Mesodermal cell (in vitro differentiated cells): ENCODE measurements around the gene PFDN5.
"Not testable (repeated sequence)": the region's sequence is repeated elsewhere in the genome, so short reads cannot be mapped to it uniquely, and the experiment has no call there.

Source experiments
- H3K27ac ChIP-seq: 2 replicates; pipeline ENCODE4 v1.7.0; 2013; ENCODE audit warnings: mild to moderate bottlenecking, low read depth, low read length, moderate library complexity; ENCODE audit not compliant: severe bottlenecking
- H3K36me3 ChIP-seq: 2 replicates; pipeline ENCODE4 v1.7.1; 2013; ENCODE audit warnings: mild to moderate bottlenecking, low read length, moderate library complexity; ENCODE audit not compliant: control insufficient read depth, insufficient read depth
- H3K4me1 ChIP-seq: one replicate; pipeline ENCODE4 v1.7.1; 2013; ENCODE audit warnings: mild to moderate bottlenecking, low read length; ENCODE audit not compliant: insufficient read depth, control insufficient read depth, poor library complexity, severe bottlenecking
- H3K4me3 ChIP-seq: 2 replicates; pipeline ENCODE4 v1.7.0; 2013; ENCODE audit warnings: low read length, control low read depth, mild to moderate bottlenecking; ENCODE audit not compliant: insufficient read depth, poor library complexity, severe bottlenecking; ENCODE audit errors: extremely low read depth
- H3K9me3 ChIP-seq: 2 replicates; pipeline ENCODE4 v1.7.1; 2013; ENCODE audit warnings: mild to moderate bottlenecking, low read length, moderate library complexity; ENCODE audit not compliant: control insufficient read depth
- WGBS, 2 experiments: methylation state at CpG; one replicate each; pipeline ENCODE4 v1.1.5; 2013; ENCODE audit warnings: missing lambda C conversion rate in 2 of 2; ENCODE audit not compliant: insufficient coverage in 2 of 2; 5-methylcytosine and 5-hydroxymethylcytosine counted together

The PFDN5 gene

GRCh38 chr12:53328043-53328435 lies 32.7 kb downstream of the PFDN5 start:
- Histone ChIP-seq H3K4me1 (peaks cover 8% of the 10 kb centered on the region), H3K27ac (no peak overlapping the region), H3K4me3 (no peak overlapping the region), H3K9me3 (no peaks in the 10 kb centered on the region), H3K36me3 (no peaks in the 10 kb centered on the region)
- WGBS, 2 experiments = 57 to 61% methylated on average over 15 to 16 of the region's 16 CpGs

- Histone ChIP-seq H3K4me3 (no peak overlapping the region), H3K4me1 (peaks cover 9% of the 10 kb centered on the region), H3K9me3 (no peaks in the 10 kb centered on the region), H3K27ac (no peak overlapping the region), H3K36me3 (no peaks in the 10 kb centered on the region)
- 79 to 95% methylated on average over 2 to 4 of the region's 5 CpGs for WGBS, 2 experiments
Measured at GRCh38 chr12:53330671-53331070, 35.3 kb downstream of the PFDN5 start.

GRCh38 chr12:53332339-53332738 lies 37.0 kb downstream of the PFDN5 start:
- not testable (repeated sequence) for H3K4me3 ChIP-seq, H3K9me3 ChIP-seq, H3K36me3 ChIP-seq, H3K27ac ChIP-seq
- H3K4me1 ChIP-seq = peaks cover 13% of the 10 kb centered on the region

DNA sequence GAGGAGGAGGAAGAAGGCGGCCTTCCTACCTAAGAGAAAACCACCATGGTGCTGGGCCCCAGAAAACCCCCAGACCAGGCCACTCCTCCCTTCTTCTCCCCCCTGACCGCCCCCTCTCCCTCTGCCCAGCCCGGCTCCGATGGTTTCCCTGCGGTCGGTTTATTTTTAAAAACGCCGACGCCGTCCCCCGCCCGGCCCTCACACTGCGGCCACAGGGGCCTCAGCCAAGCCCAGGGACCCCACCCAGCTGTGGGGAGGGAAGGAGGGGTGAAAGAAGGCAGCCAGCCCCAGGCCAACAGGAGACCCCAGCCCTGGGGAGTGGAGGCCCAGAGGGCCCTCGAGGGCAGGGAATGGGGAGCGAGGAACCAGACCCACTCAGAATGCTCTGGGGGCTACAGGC lies 37.4 kb downstream of the PFDN5 start:
- no peaks in the 10 kb centered on the region for H3K9me3 ChIP-seq
- no peaks in the 10 kb centered on the region for H3K36me3 ChIP-seq
- H3K27ac ChIP-seq = no peak overlapping the region
- peaks cover 14% of the 10 kb centered on the region for H3K4me1 ChIP-seq
- 94 to 96% methylated on average over 8 to 11 of the region's 15 CpGs for WGBS, 2 experiments
- H3K4me3 ChIP-seq = no peak overlapping the region

DNA sequence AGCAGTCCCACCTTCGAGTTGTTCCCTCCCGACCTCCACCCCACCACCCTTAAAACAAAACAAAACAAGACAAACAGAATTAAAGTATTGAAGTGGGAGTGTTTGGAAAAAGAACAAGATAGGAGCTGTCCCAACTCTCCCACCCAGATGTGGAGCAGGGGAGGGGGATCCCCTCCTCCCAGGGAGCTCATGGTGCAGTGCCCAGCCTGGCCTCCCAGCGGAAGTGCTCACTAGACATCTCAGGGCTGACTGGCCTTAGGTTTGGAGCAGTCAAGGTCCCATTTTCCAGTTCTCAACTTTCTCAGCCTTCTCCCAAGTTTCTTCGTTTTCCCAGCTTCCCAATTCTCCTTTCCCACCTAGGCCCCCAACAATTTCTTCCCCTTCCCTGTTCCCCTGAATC lies 37.9 kb downstream of the PFDN5 start:
- no peak overlapping the region for H3K4me3 ChIP-seq
- H3K36me3 ChIP-seq = no peaks in the 10 kb centered on the region
- no peaks in the 10 kb centered on the region for H3K9me3 ChIP-seq
- H3K27ac ChIP-seq = no peak overlapping the region
- WGBS, 2 experiments = 83% methylated on average over 2 of the region's 4 CpGs
- H3K4me1 ChIP-seq = peaks cover 19% of the 10 kb centered on the region

GRCh38 chr12:53333845-53334244 lies 38.5 kb downstream of the PFDN5 start:
- WGBS, 2 experiments = 80 to 90% methylated on average over 6 to 7 of the region's 7 CpGs
- H3K4me3 ChIP-seq = no peak overlapping the region
- no peak overlapping the region for H3K27ac ChIP-seq
- H3K9me3 ChIP-seq = no peaks in the 10 kb centered on the region
- no peaks in the 10 kb centered on the region for H3K36me3 ChIP-seq
- peaks cover 19% of the 10 kb centered on the region for H3K4me1 ChIP-seq

DNA sequence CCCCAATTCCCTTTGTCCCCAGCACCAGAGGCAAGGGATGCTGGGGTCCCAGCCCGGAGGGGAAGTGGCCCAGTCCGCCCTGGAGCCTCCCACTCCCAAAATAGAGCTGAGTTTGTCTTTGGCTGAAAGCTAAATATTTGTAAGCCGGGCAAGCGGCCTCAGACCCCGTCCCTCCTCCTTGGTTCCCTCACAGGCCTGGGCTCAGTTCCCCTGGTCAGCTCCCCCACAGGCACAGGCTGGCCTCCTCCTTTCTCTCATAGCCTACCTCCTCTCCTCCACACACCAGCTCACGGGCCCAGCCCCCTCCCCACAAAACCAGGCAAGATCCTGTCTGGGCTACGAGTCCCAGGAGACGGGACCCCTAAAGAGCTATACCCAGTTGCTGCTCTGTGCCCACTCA lies 39.5 kb downstream of the PFDN5 start:
- Histone ChIP-seq H3K27ac (no peak overlapping the region), H3K4me1 (peaks cover 19% of the 10 kb centered on the region), H3K4me3 (no peak overlapping the region), H3K36me3 (no peaks in the 10 kb centered on the region), H3K9me3 (no peaks in the 10 kb centered on the region)
- 73 to 80% methylated on average over 3 to 6 of the region's 8 CpGs for WGBS, 2 experiments

DNA sequence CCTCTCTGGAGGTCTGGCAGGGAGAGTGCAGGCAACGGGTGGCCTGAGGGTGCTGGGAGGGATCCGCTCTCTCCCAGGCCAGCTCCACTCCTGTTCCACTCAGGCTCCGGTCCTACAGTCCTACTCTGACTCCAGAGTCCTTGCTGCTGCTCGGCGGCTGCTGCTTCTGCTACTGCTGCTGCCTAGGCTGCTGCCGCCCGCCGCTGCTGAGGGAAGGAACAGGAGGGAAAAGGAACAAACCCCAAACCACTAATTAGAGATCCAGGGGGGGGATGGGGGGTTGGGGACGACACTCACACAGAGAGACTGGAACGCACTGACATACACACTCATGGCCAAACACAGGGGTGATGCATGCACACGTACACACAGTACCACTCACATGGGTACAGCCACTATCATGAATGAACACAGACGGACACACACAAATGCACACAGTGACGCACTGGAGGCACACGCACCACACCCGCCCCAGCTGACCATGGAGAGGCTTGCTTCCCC lies 40.9 kb downstream of the PFDN5 start, which contains the start of gene SP7:
SP7 (minus strand) TSS at position 174 of the 501 bp plus-strand sequence. CDS start 708 bp downstream, outside the sequence.
- H3K9me3 ChIP-seq = no peaks in the 10 kb centered on the region
- H3K27ac ChIP-seq = no peak within 1 kb of the TSS
- no peaks in the 10 kb centered on the region for H3K36me3 ChIP-seq
- H3K4me1 ChIP-seq = peaks cover 22% of the 10 kb centered on the region
- H3K4me3 ChIP-seq = no peak within 1 kb of the TSS
- 73 to 84% methylated on average over 5 to 8 of the region's 15 CpGs for WGBS, 2 experiments

- Histone ChIP-seq H3K36me3 (no peaks in the 10 kb centered on the region), H3K4me1 (peaks cover 22% of the 10 kb centered on the region), H3K9me3 (no peaks in the 10 kb centered on the region), H3K27ac (no peak overlapping the region), H3K4me3 (no peak overlapping the region)
- WGBS, 2 experiments = 41 to 53% methylated on average over 7 to 10 of the region's 11 CpGs
Measured at GRCh38 chr12:53338017-53338416, 42.7 kb downstream of the PFDN5 start.

GRCh38 chr12:53338916-53339315 lies 43.6 kb downstream of the PFDN5 start:
- no peak overlapping the region for H3K4me3 ChIP-seq
- peaks cover 22% of the 10 kb centered on the region for H3K4me1 ChIP-seq
- H3K36me3 ChIP-seq = no peaks in the 10 kb centered on the region
- H3K27ac ChIP-seq = no peak overlapping the region
- no peaks in the 10 kb centered on the region for H3K9me3 ChIP-seq
- 85 to 94% methylated on average over 5 of the region's 6 CpGs for WGBS, 2 experiments

- Histone ChIP-seq H3K4me1 (peaks cover 17% of the 10 kb centered on the region), H3K36me3 (no peaks in the 10 kb centered on the region), H3K27ac (no peak overlapping the region), H3K4me3 (no peak overlapping the region), H3K9me3 (no peaks in the 10 kb centered on the region)
- 90 to 91% methylated on average over 3 to 4 of the region's 9 CpGs for WGBS, 2 experiments
Measured at GRCh38 chr12:53340398-53340797, 45.1 kb downstream of the PFDN5 start.
